RWPE2 (cell line): ENCODE measurements around the gene S100A4.

Experiments used
- ATAC-seq: fragments of 200-7000 bp; cut with Tn5 transposase; 3 replicates; pipeline ENCODE4 v1.9.1; 2021; ENCODE audit warnings: low read depth
- DNase-seq: peaks from one replicate; pipeline ENCODE4 v3.0.0-alpha.2; 2020; ENCODE audit warnings: low spot score
- H3K27ac ChIP-seq: fragments of 450-650 bp; 2 replicates; pipeline ENCODE4 v1.5.1; 2017; ENCODE audit warnings: mild to moderate bottlenecking; ENCODE audit not compliant: poor library complexity, severe bottlenecking
- H3K27me3 ChIP-seq: fragments of 250-450 bp; sonication (Bioruptor Pico); 2 replicates; pipeline ENCODE4 v1.5.1; 2021; ENCODE audit warnings: mild to moderate bottlenecking, moderate library complexity; ENCODE audit not compliant: insufficient read depth, poor library complexity, severe bottlenecking
- H3K36me3 ChIP-seq: fragments of 250-450 bp; sonication (Bioruptor Pico); 2 replicates; pipeline ENCODE4 v1.5.1; 2020; ENCODE audit warnings: low read depth, mild to moderate bottlenecking, moderate library complexity
- H3K4me1 ChIP-seq: fragments of 250-450 bp; sonication (Bioruptor Pico); 2 replicates; pipeline ENCODE4 v1.5.1; 2021; ENCODE audit warnings: mild to moderate bottlenecking, moderate library complexity; ENCODE audit not compliant: insufficient read depth, poor library complexity, severe bottlenecking
- H3K4me3 ChIP-seq: fragments of 250-450 bp; sonication (Bioruptor Pico); 2 replicates; pipeline ENCODE4 v1.5.1; 2021; ENCODE audit warnings: mild to moderate bottlenecking, moderate library complexity; ENCODE audit not compliant: severe bottlenecking
- H3K9me3 ChIP-seq: fragments of 250-450 bp; sonication (Bioruptor Pico); 2 replicates; pipeline ENCODE4 v1.5.1; 2021; ENCODE audit warnings: mild to moderate bottlenecking, moderate library complexity; ENCODE audit not compliant: severe bottlenecking
- TF ChIP-seq, protein P1 (sequence below): fragments of 450-650 bp; IDR thresholded peaks from one replicate; pipeline ENCODE4 v1.5.1; 2017; ENCODE audit warnings: mild to moderate bottlenecking, moderate library complexity; ENCODE audit not compliant: poor library complexity, severe bottlenecking

S100A4 gene

DNA sequence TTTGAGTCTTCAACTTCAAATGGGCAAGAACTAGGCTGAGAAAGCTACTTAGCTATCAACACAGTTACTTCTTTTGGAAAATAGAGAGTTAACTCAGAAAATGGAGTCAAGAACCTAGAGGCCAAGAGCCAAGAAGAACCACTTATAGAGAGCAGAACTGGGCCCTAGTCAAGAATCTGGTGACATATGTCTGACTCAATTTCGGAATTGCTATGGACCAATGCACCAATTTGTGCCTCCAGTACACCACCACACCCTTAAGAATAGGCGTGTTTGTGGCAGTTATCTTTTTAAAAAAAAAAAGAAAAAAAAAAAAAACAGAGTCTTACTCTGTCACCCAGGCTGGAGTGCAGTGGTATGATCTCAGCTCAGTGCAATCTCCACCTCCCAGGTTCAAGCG is 12.3 kb upstream of the S100A4 start:
- peaks cover 97% of the 10 kb centered on the region for H3K36me3 ChIP-seq
- TF ChIP-seq, protein P1, sequence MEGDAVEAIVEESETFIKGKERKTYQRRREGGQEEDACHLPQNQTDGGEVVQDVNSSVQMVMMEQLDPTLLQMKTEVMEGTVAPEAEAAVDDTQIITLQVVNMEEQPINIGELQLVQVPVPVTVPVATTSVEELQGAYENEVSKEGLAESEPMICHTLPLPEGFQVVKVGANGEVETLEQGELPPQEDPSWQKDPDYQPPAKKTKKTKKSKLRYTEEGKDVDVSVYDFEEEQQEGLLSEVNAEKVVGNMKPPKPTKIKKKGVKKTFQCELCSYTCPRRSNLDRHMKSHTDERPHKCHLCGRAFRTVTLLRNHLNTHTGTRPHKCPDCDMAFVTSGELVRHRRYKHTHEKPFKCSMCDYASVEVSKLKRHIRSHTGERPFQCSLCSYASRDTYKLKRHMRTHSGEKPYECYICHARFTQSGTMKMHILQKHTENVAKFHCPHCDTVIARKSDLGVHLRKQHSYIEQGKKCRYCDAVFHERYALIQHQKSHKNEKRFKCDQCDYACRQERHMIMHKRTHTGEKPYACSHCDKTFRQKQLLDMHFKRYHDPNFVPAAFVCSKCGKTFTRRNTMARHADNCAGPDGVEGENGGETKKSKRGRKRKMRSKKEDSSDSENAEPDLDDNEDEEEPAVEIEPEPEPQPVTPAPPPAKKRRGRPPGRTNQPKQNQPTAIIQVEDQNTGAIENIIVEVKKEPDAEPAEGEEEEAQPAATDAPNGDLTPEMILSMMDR, result no peak
- DNase-seq (no peak), ATAC-seq (no peak)
- H3K4me3 ChIP-seq, result no peak overlapping the region
- H3K4me1 ChIP-seq, result no peaks in the 10 kb centered on the region
- H3K27me3 ChIP-seq, result no peaks in the 10 kb centered on the region
- no peaks in the 10 kb centered on the region for H3K9me3 ChIP-seq
- H3K27ac ChIP-seq, result peak overlapping the region; percentile 100

DNA sequence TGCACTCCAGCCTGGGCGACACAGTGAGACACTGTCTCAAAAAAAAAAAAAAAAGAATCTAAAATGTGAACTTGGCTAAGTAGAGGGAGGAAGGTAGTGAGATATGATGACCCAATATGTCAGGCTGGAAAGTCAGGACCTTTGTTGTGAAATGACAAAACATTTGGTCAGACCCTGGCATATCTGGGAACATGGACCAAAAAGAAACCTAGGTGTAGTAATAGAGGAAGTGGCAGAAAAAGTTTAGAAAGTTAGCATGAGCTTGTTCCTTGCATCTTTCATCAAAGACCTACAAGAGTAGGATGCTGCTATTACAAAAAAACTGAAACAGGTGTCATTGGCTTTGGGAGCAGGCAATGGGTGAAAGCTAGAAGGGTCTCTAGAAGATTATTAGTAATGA is 10.7 kb upstream of the S100A4 start:
- Histone ChIP-seq H3K4me1 (no peaks in the 10 kb centered on the region), H3K9me3 (no peaks in the 10 kb centered on the region), H3K27me3 (no peaks in the 10 kb centered on the region), H3K27ac (peak overlapping the region; percentile 100), H3K4me3 (no peak overlapping the region), H3K36me3 (peaks cover 94% of the 10 kb centered on the region)
- ATAC-seq, result no peak
- DNase-seq, result no peak
- TF ChIP-seq, protein P1, result no peak

DNA sequence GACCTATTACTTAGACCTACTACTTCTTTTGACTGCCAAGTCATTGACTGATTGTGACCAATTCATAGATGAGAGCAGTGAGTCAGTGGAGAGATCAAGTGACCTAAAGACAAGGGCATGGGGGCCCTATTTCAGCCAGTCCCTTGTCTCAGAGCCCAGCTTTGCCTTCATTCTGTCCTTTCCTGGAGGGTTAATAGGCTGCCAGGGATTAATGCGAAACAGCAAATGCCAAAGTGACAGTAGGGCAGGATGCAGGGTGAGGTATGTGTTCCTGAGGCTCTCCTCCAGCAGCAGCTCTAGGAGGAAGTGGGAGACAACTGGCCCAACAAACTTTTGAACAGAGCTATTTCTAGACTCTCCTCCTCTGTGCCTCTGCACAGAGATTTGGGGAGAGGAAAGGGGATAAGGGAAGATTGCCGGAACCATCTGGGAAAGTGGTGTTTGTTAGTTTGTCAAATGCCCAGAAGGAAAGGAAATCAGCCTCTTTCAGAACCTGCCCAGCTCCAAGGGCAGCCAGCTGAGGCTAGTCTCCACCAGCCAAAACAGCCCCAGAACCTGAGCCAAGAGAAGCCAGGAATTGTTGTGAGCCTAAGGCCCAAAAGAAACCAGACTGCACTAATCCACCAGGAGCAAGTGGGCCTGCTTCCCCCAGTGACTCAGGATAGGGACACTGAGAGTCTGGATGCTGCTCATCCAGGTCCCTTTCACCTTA is 8.4 kb upstream of the S100A4 start:
- Histone ChIP-seq H3K36me3 (peaks cover 86% of the 10 kb centered on the region), H3K9me3 (no peaks in the 10 kb centered on the region), H3K27ac (peak overlapping the region; percentile 100), H3K4me3 (no peak overlapping the region), H3K27me3 (no peaks in the 10 kb centered on the region), H3K4me1 (peaks cover 10% of the 10 kb centered on the region)
- peak; percentile 8 for DNase-seq
- ATAC-seq, result no peak
- TF ChIP-seq, protein P1, result no peak

DNA sequence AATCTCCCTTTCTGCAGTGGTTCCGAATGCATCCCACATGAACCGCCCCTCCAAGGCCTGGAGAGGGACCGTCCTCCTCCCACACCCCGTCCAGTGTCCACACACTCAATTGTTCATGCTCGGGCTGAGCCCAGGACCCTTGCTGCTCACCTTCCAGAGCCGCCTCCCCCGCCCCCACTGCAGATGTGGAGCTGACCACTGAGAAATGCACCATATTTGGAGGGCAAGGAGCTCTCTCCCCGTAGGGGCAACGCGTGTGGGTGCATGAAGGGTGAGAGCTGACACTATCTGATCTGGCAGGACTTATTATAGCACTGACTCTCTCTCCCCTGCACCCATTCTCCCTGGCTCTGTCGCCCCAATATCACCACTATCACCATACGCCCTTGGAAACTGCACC is 7.5 kb upstream of the S100A4 start:
- ATAC-seq (no peak; the same call in 2 of the 3 replicates), DNase-seq (peak; percentile 61)
- H3K36me3 ChIP-seq, result peaks cover 87% of the 10 kb centered on the region
- no peak overlapping the region for H3K4me3 ChIP-seq
- peaks cover 13% of the 10 kb centered on the region for H3K4me1 ChIP-seq
- no peaks in the 10 kb centered on the region for H3K9me3 ChIP-seq
- peak overlapping the region; percentile 100 for H3K27ac ChIP-seq
- TF ChIP-seq, protein P1, result no peak
- no peaks in the 10 kb centered on the region for H3K27me3 ChIP-seq

DNA sequence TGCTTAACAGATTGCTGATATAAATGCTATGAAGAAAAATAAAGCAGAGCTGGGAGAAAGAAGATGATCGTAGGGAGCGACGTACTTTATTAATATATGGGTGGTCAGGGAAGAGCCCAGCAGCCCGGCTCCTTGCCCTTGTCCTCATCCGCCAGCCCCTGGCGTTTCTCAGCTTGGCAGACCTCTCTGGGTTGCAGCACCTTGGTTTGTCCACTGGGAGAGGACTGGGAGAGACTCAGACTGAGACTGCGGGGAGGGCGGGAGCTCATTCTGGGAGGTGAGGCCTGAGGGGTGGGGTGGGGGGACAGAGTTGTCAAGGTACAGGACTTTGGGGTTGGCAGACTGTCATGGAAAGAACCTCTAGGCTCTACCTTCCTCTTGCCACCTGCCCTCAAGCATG is 6.7 kb upstream of the S100A4 start:
- TF ChIP-seq, protein P1, result no peak
- ATAC-seq, result no peak
- no peaks in the 10 kb centered on the region for H3K9me3 ChIP-seq
- peaks cover 83% of the 10 kb centered on the region for H3K36me3 ChIP-seq
- H3K4me3 ChIP-seq, result no peak overlapping the region
- DNase-seq, result peak; percentile 49
- no peak overlapping the region for H3K27ac ChIP-seq
- H3K27me3 ChIP-seq, result no peaks in the 10 kb centered on the region
- H3K4me1 ChIP-seq, result peaks cover 13% of the 10 kb centered on the region
